GM06990 (cell line): ENCODE data around the gene CACFD1.

ENCODE experiments used
- DNase-seq: peaks from one replicate; pipeline ENCODE4 v3.0.0-alpha.2; 2011; ENCODE audit not compliant: insufficient read length; ENCODE audit errors: extremely low read depth
- H3K27me3 ChIP-seq: replicated peaks from 2 replicates; pipeline ENCODE4 v1.6.0; 2011; ENCODE audit warnings: low read length; ENCODE audit not compliant: control insufficient read depth, insufficient read depth
- H3K36me3 ChIP-seq: 2 replicates; pipeline ENCODE4 v1.5.1; 2011; ENCODE audit warnings: low read length; ENCODE audit not compliant: control insufficient read depth, insufficient read depth
- H3K4me3 ChIP-seq: replicated peaks from 2 replicates; pipeline ENCODE4 v1.5.1; 2011; ENCODE audit warnings: low read depth, mild to moderate bottlenecking, control low read depth, low read length
- CTCF ChIP-seq: IDR thresholded peaks from 2 replicates; pipeline ENCODE4 v1.5.1; 2011; ENCODE audit warnings: low read length, control low read depth, mild to moderate bottlenecking, inconsistent platforms; ENCODE audit not compliant: insufficient read depth, poor library complexity, severe bottlenecking

Gene CACFD1

GRCh38 chr9:133516961-133517350 lies 57.2 kb downstream of the CACFD1 start:
- DNase-seq = no peak
- Histone ChIP-seq H3K36me3 (no peaks in the 10 kb centered on the region), H3K27me3 (peaks cover 4% of the 10 kb centered on the region; the same call in 1 of the 2 replicates), H3K4me3 (no peak overlapping the region)
- TF ChIP-seq CTCF = no peak

- H3K4me3 ChIP-seq = no peak overlapping the region
- peaks cover 4% of the 10 kb centered on the region; the same call in 1 of the 2 replicates for H3K27me3 ChIP-seq
- no peaks in the 10 kb centered on the region for H3K36me3 ChIP-seq
- DNase-seq = no peak
- TF ChIP-seq CTCF = no peak
Measured at GRCh38 chr9:133517711-133518110, 57.9 kb downstream of the CACFD1 start.

GRCh38 chr9:133518200-133518599 lies 58.4 kb downstream of the CACFD1 start:
- no peak for DNase-seq
- no peak overlapping the region for H3K4me3 ChIP-seq
- H3K27me3 ChIP-seq = peaks cover 4% of the 10 kb centered on the region; the same call in 1 of the 2 replicates
- no peak for TF ChIP-seq CTCF
- no peaks in the 10 kb centered on the region for H3K36me3 ChIP-seq

GRCh38 chr9:133518706-133519449 lies 59.1 kb downstream of the CACFD1 start:
- TF ChIP-seq CTCF = no peak
- no peaks in the 10 kb centered on the region for H3K36me3 ChIP-seq
- H3K4me3 ChIP-seq = no peak overlapping the region
- no peak for DNase-seq
- H3K27me3 ChIP-seq = peaks cover 4% of the 10 kb centered on the region; the same call in 1 of the 2 replicates

- Histone ChIP-seq H3K36me3 (no peaks in the 10 kb centered on the region), H3K4me3 (no peak overlapping the region), H3K27me3 (peaks cover 4% of the 10 kb centered on the region; the same call in 1 of the 2 replicates)
- DNase-seq = no peak
- TF ChIP-seq CTCF = no peak
Measured at GRCh38 chr9:133519693-133520092, 59.9 kb downstream of the CACFD1 start.
